ENCODE data around the gene ERBB4. TPM values are rescaled to one million over a fixed set of nuclear protein-coding genes. Genes with fewer than 3 reads are reported as not detected.

The ERBB4 gene
- total RNA-seq, 2 donors from 2014 or later: 1.0 to 32.8 TPM

GRCh38 chr2:212001325-212001724 is 537.3 kb downstream of the ERBB4 start:
- no peak for TF ChIP-seq CTCF (IDR thresholded peaks at IDR 0.05)
- TF ChIP-seq POLR2A (IDR thresholded peaks at IDR 0.05): no peak
- no peak for TF ChIP-seq POLR2AphosphoS5 (IDR thresholded peaks at IDR 0.05)
- no peaks in the 10 kb centered on the region for H3K9me3 ChIP-seq
- no peaks in the 10 kb centered on the region for H3K4me1 ChIP-seq (replicated peaks)
- 16% methylated on average over 1 of the region's 1 CpG for WGBS
- no peak overlapping the region for H3K4me3 ChIP-seq
- intact Hi-C loops (cut with DNase I): no loop called here
- H3K36me3 ChIP-seq: no peaks in the 10 kb centered on the region
- no peak overlapping the region for H3K27ac ChIP-seq
- no peaks in the 10 kb centered on the region for H3K27me3 ChIP-seq (replicated peaks; ENCODE audit: insufficient read depth)
- no peak for DNase-seq (ENCODE audit: low spot score)

- no peak overlapping the region for H3K27ac ChIP-seq
- TF ChIP-seq POLR2A (IDR thresholded peaks at IDR 0.05) (no peak), CTCF (IDR thresholded peaks at IDR 0.05) (no peak), POLR2AphosphoS5 (IDR thresholded peaks at IDR 0.05) (no peak)
- DNase-seq (ENCODE audit: low spot score): no peak
- no peaks in the 10 kb centered on the region for H3K27me3 ChIP-seq (replicated peaks; ENCODE audit: insufficient read depth)
- H3K36me3 ChIP-seq: no peaks in the 10 kb centered on the region
- intact Hi-C loops (cut with DNase I): no loop called here
- 91% methylated on average over 4 of the region's 4 CpGs for WGBS
- H3K4me1 ChIP-seq (replicated peaks): no peaks in the 10 kb centered on the region
- no peaks in the 10 kb centered on the region for H3K9me3 ChIP-seq
- no peak overlapping the region for H3K4me3 ChIP-seq
Measured at GRCh38 chr2:211996857-211997256, 541.7 kb downstream of the ERBB4 start.

GRCh38 chr2:211994806-211995205 is 543.8 kb downstream of the ERBB4 start:
- intact Hi-C loops (cut with DNase I): no loop called here
- Histone ChIP-seq H3K4me3 (no peak overlapping the region), H3K9me3 (no peaks in the 10 kb centered on the region), H3K27ac (no peak overlapping the region), H3K27me3 (replicated peaks; ENCODE audit: insufficient read depth) (no peaks in the 10 kb centered on the region), H3K36me3 (no peaks in the 10 kb centered on the region), H3K4me1 (replicated peaks) (no peaks in the 10 kb centered on the region)
- no peak for TF ChIP-seq CTCF (IDR thresholded peaks at IDR 0.05)
- no peak for TF ChIP-seq POLR2A (IDR thresholded peaks at IDR 0.05)
- TF ChIP-seq POLR2AphosphoS5 (IDR thresholded peaks at IDR 0.05): no peak
- DNase-seq (ENCODE audit: low spot score): no peak
- 57% methylated on average over 2 of the region's 2 CpGs for WGBS

- WGBS: 87% methylated on average over 1 of the region's 1 CpG
- intact Hi-C loops (cut with DNase I): no loop called here
- DNase-seq (ENCODE audit: low spot score): no peak
- H3K27ac ChIP-seq: no peak overlapping the region
- H3K4me1 ChIP-seq (replicated peaks): no peaks in the 10 kb centered on the region
- TF ChIP-seq CTCF (IDR thresholded peaks at IDR 0.05) (no peak), POLR2AphosphoS5 (IDR thresholded peaks at IDR 0.05) (no peak), POLR2A (IDR thresholded peaks at IDR 0.05) (no peak)
- H3K9me3 ChIP-seq: no peaks in the 10 kb centered on the region
- H3K36me3 ChIP-seq: no peaks in the 10 kb centered on the region
- no peaks in the 10 kb centered on the region for H3K27me3 ChIP-seq (replicated peaks; ENCODE audit: insufficient read depth)
- H3K4me3 ChIP-seq: no peak overlapping the region
Measured at GRCh38 chr2:211990335-211990734, 548.3 kb downstream of the ERBB4 start.

- Histone ChIP-seq H3K4me1 (replicated peaks) (no peaks in the 10 kb centered on the region), H3K9me3 (no peaks in the 10 kb centered on the region), H3K27ac (no peak overlapping the region), H3K36me3 (no peaks in the 10 kb centered on the region), H3K4me3 (no peak overlapping the region), H3K27me3 (replicated peaks; ENCODE audit: insufficient read depth) (no peaks in the 10 kb centered on the region)
- intact Hi-C loops (cut with DNase I): no loop called here
- TF ChIP-seq POLR2A (IDR thresholded peaks at IDR 0.05): no peak
- TF ChIP-seq POLR2AphosphoS5 (IDR thresholded peaks at IDR 0.05): no peak
- TF ChIP-seq CTCF (IDR thresholded peaks at IDR 0.05): no peak
- DNase-seq (ENCODE audit: low spot score): no peak
- 63% methylated on average over 2 of the region's 2 CpGs for WGBS
Measured at GRCh38 chr2:211986313-211986712, 552.3 kb downstream of the ERBB4 start.

All from prostate gland (tissue), 2 donors.